RWPE1 (cell line): ENCODE results near the gene DNM3.

ENCODE experiments used
- CTCF ChIA-PET: fragments of 350-600 bp; sonication (Branson Sonifier 250); formaldehyde crosslinking; extraction: SDS; loops from one replicate; lab custom pipeline; 2021; lab: Yijun Ruan, JAX
- POLR2A ChIA-PET: fragments of 400-600 bp; formaldehyde crosslinking; extraction: SDS; loops from one replicate; lab custom pipeline; 2020; ENCODE audit warnings: antibody characterized with exemption; ENCODE audit not compliant: low non-redundant PET; lab: Yijun Ruan, JAX
- DNase-seq: peaks from one replicate; pipeline ENCODE4 v3.0.0; 2012; ENCODE audit warnings: low spot score
- H3K27ac ChIP-seq: fragments of 450-650 bp; 2 replicates; pipeline ENCODE4 v1.5.1; 2017
- CTCF ChIP-seq: fragments of 450-650 bp; conservative IDR thresholded peaks from 2 replicates; pipeline ENCODE4 v1.5.1; 2017; ENCODE audit warnings: low read depth, mild to moderate bottlenecking

DNM3 gene

GRCh38 chr1:172382406-172382805, 541.1 kb downstream of the DNM3 start:
- ChIA-PET POLR2A (no interaction called here), CTCF (interaction anchor here (0.5 kb wide), 1 partner anchor 374 kb away, joined by 3 read pairs; no protein-coding TSS in a partner anchor)
- no peak for DNase-seq
- TF ChIP-seq CTCF = no peak
- no peak overlapping the region for H3K27ac ChIP-seq

- no peak for DNase-seq
- H3K27ac ChIP-seq = no peak overlapping the region
- TF ChIP-seq CTCF = no peak
- ChIA-PET CTCF (no interaction called here), POLR2A (no interaction called here)
Measured at GRCh38 chr1:172382990-172383389, 541.7 kb downstream of the DNM3 start.

- H3K27ac ChIP-seq = no peak overlapping the region
- no peak for DNase-seq
- no peak for TF ChIP-seq CTCF
- ChIA-PET POLR2A (no interaction called here), CTCF (no interaction called here)
Measured at GRCh38 chr1:172383536-172383935, 542.2 kb downstream of the DNM3 start.

GRCh38 chr1:172384656-172385055, 543.4 kb downstream of the DNM3 start:
- ChIA-PET CTCF (no interaction called here), POLR2A (no interaction called here)
- TF ChIP-seq CTCF = no peak
- DNase-seq = no peak
- no peak overlapping the region for H3K27ac ChIP-seq

- DNase-seq = no peak
- H3K27ac ChIP-seq = no peak overlapping the region
- no peak for TF ChIP-seq CTCF
- ChIA-PET POLR2A (no interaction called here), CTCF (interaction anchor here (0.6 kb wide), 1 partner anchor 65 kb away, joined by 3 read pairs; no protein-coding TSS in a partner anchor)
Measured at GRCh38 chr1:172386046-172386445, 544.7 kb downstream of the DNM3 start.

GRCh38 chr1:172388490-172388889, 547.2 kb downstream of the DNM3 start:
- no peak overlapping the region for H3K27ac ChIP-seq
- no peak for TF ChIP-seq CTCF
- POLR2A ChIA-PET = no interaction called here
- no peak for DNase-seq
- CTCF ChIA-PET = no interaction called here

GRCh38 chr1:172390301-172390682, 549.0 kb downstream of the DNM3 start:
- H3K27ac ChIP-seq = no peak overlapping the region
- TF ChIP-seq CTCF = no peak
- no peak for DNase-seq
- ChIA-PET CTCF (interaction anchor here (0.7 kb wide), 1 partner anchor 173 kb away, joined by 4 read pairs; no protein-coding TSS in a partner anchor), POLR2A (no interaction called here)
